Neural crest cell (in vitro differentiated cells): ENCODE data around the gene GGNBP2. TPM values are rescaled to one million over a fixed set of nuclear protein-coding genes. Genes with fewer than 3 reads are reported as not detected.

ENCODE experiments used
- DNase-seq: peaks from one replicate; pipeline ENCODE4 v3.0.0; 2021; ENCODE audit warnings: low read depth, mixed read lengths, low spot score
- H3K27ac Mint-ChIP-seq: one replicate; pipeline ENCODE4 v1.8.0; 2021; ENCODE audit warnings: mild to moderate bottlenecking, mixed read lengths; ENCODE audit not compliant: unreplicated experiment
- H3K27me3 Mint-ChIP-seq: 2 replicates; pipeline ENCODE4 v1.8.0; 2021; ENCODE audit warnings: low read depth, mild to moderate bottlenecking, mixed read lengths
- H3K36me3 Mint-ChIP-seq: 2 replicates; pipeline ENCODE4 v1.8.0; 2021; ENCODE audit warnings: low read depth, mild to moderate bottlenecking, mixed read lengths
- H3K4me1 Mint-ChIP-seq: 2 replicates; pipeline ENCODE4 v1.8.0; 2021; ENCODE audit warnings: mixed read lengths
- H3K4me3 Mint-ChIP-seq: one replicate; pipeline ENCODE4 v1.8.0; 2021; ENCODE audit warnings: mild to moderate bottlenecking, mixed read lengths
- H3K9me3 Mint-ChIP-seq: 2 replicates; pipeline ENCODE4 v1.8.0; 2021; ENCODE audit warnings: mixed read lengths
- CTCF ChIP-seq: fragments of 200-600 bp; sonication (generic); conservative IDR thresholded peaks from 2 replicates; pipeline ENCODE4 v1.5.0; 2021; ENCODE audit warnings: antibody characterized with exemption, mild to moderate bottlenecking
- total RNA-seq: library from RNA; stranded (reverse); gene quantifications from 2 replicates; pipeline ENCODE4 v1.2.1, GENCODE V29; 2021

GGNBP2 gene
- total RNA-seq, 1 donor from 2014 or later = 71.8 TPM

- Mint-ChIP-seq H3K36me3 (peaks cover 21% of the 10 kb centered on the region), H3K27me3 (no peaks in the 10 kb centered on the region), H3K9me3 (no peaks in the 10 kb centered on the region), H3K4me3 (no peak overlapping the region), H3K27ac (no peak overlapping the region), H3K4me1 (peaks cover 29% of the 10 kb centered on the region)
- DNase-seq = no peak
- TF ChIP-seq CTCF = no peak
These were observed 32.1 kb downstream of the GGNBP2 start for GRCh38 chr17:36576793-36577192.

GRCh38 chr17:36578671-36579070, 34.0 kb downstream of the GGNBP2 start:
- H3K4me3 Mint-ChIP-seq = peak overlapping the region; percentile 4
- H3K27ac Mint-ChIP-seq = no peak overlapping the region
- no peak for TF ChIP-seq CTCF
- H3K9me3 Mint-ChIP-seq = no peaks in the 10 kb centered on the region
- H3K27me3 Mint-ChIP-seq = no peaks in the 10 kb centered on the region
- peaks cover 29% of the 10 kb centered on the region for H3K4me1 Mint-ChIP-seq
- DNase-seq = no peak
- peaks cover 16% of the 10 kb centered on the region for H3K36me3 Mint-ChIP-seq

- peaks cover 9% of the 10 kb centered on the region for H3K36me3 Mint-ChIP-seq
- H3K4me1 Mint-ChIP-seq = peaks cover 6% of the 10 kb centered on the region
- H3K27me3 Mint-ChIP-seq = no peaks in the 10 kb centered on the region
These were observed 39.1 kb downstream of the GGNBP2 start for GRCh38 chr17:36583787-36584186.

GRCh38 chr17:36586138-36586537, 41.4 kb downstream of the GGNBP2 start:
- Mint-ChIP-seq H3K36me3 (peaks cover 2% of the 10 kb centered on the region), H3K27ac (no peak overlapping the region), H3K9me3 (no peaks in the 10 kb centered on the region), H3K4me3 (no peak overlapping the region), H3K27me3 (no peaks in the 10 kb centered on the region), H3K4me1 (peaks cover 8% of the 10 kb centered on the region)
- TF ChIP-seq CTCF = no peak
- no peak for DNase-seq

More at GRCh38 chr17:36583787-36584186, 39.1 kb downstream of the GGNBP2 start:
- Mint-ChIP-seq H3K9me3 (no peaks in the 10 kb centered on the region), H3K27ac (no peak overlapping the region), H3K4me3 (no peak overlapping the region)
- no peak for TF ChIP-seq CTCF
- DNase-seq = no peak

- Mint-ChIP-seq H3K4me1 (peaks cover 31% of the 10 kb centered on the region), H3K4me3 (peak overlapping the region; percentile 91), H3K9me3 (no peaks in the 10 kb centered on the region), H3K36me3 (peaks cover 3% of the 10 kb centered on the region), H3K27me3 (no peaks in the 10 kb centered on the region), H3K27ac (no peak overlapping the region)
- no peak for TF ChIP-seq CTCF
- no peak for DNase-seq
These were observed 45.4 kb downstream of the GGNBP2 start for GRCh38 chr17:36590082-36590481.
